ENCODE data around the gene CCL21. TPM values are rescaled to one million over a fixed set of nuclear protein-coding genes. Genes with fewer than 3 reads are reported as not detected.
"Not testable (repeated sequence)": the region's sequence is repeated elsewhere in the genome, so short reads cannot be mapped to it uniquely, and the experiment has no call there.

CCL21 gene
- total and polyA plus RNA-seq, 10 of the 15 experiments (the other 5 are each of a cell fraction or from before 2014, with no cell fraction given) = 0.26 TPM; not detected in 9

- Histone ChIP-seq H3K9me3 (replicated peaks; ENCODE audit: control insufficient read depth, insufficient read depth, low read length) (no peaks in the 10 kb centered on the region), H3K4me2 (ENCODE audit: control insufficient read depth, insufficient read depth) (no peak overlapping the region), H3K4me1 (ENCODE audit: control insufficient read depth, insufficient read depth, low read length) (no peaks in the 10 kb centered on the region), H3K27ac (ENCODE audit: control insufficient read depth, insufficient read depth) (no peak overlapping the region), H3K27me3 (replicated peaks in 1 of 2; ENCODE audit: control insufficient read depth in 2 of 2, insufficient read depth in 2 of 2, low read length in 1 of 2) (no peaks in the 10 kb centered on the region), H4K20me1 (ENCODE audit: control insufficient read depth, insufficient read depth) (no peaks in the 10 kb centered on the region), H3K79me2 (ENCODE audit: control insufficient read depth, insufficient read depth, low read length) (no peaks in the 10 kb centered on the region), H3K9ac (ENCODE audit: control insufficient read depth, insufficient read depth, low read length) (no peak overlapping the region), H3K36me3 (ENCODE audit: control insufficient read depth in 2 of 2, insufficient read depth in 2 of 2, low read length in 1 of 2) (no peaks in the 10 kb centered on the region), H3K4me3 (no peak overlapping the region), H2AFZ (ENCODE audit: control insufficient read depth, low read depth, low read length) (no peak overlapping the region)
- ChIA-PET RAD21 (ENCODE audit: unreplicated experiment) (no interaction called here), CTCF (no interaction called here), SMC1A (ENCODE audit: uncharacterized antibody, unreplicated experiment) (interaction anchor here (0.7 to 0.9 kb wide), 3 partner anchors 8 to 1643 kb away, joined by 3 read pairs; no protein-coding TSS in a partner anchor), POLR2A (interaction anchor here (0.6 kb wide), 1 partner anchor 620 kb away, joined by 6 read pairs; no protein-coding TSS in a partner anchor)
- WGBS (ENCODE audit: insufficient coverage, insufficient replicate concordance, low lambda C conversion rate, missing lambda C conversion rate) = 70% methylated on average over 6 of the region's 6 CpGs
- FAIRE-seq (no peak), DNase-seq (ENCODE audit: low read depth, low spot score) (no peak), ATAC-seq (no peak)
- no TSS peak for BruUV-seq (replicated peaks)
- in situ Hi-C loops (cut with MboI) = no loop called here
- intact Hi-C loops (cut with micrococcal nuclease; ENCODE audit: unreplicated experiment) = no loop called here
- TF ChIP-seq POLR2AphosphoS2 (IDR thresholded peaks at IDR 0.05; ENCODE audit: low read depth, low read length) (no peak), IRF5 (IDR thresholded peaks at IDR 0.05; ENCODE audit: borderline replicate concordance) (no peak), YBX1 (IDR thresholded peaks at IDR 0.05) (no peak), BACH1 (IDR thresholded peaks at IDR 0.05; ENCODE audit: borderline replicate concordance) (no peak), CEBPZ (IDR thresholded peaks at IDR 0.05; ENCODE audit: low read depth, low read length) (no peak), WRNIP1 (IDR thresholded peaks at IDR 0.05; ENCODE audit: borderline replicate concordance, low read depth, low read length) (no peak)
Measured at GRCh38 chr9:34741628-34742027, 31.7 kb upstream of the CCL21 start.

GRCh38 chr9:34740176-34740575 is 30.2 kb upstream of the CCL21 start:
- in situ Hi-C loops (cut with MboI); H2AFZ ChIP-seq (ENCODE audit: control insufficient read depth, low read depth, low read length); H3K4me3 ChIP-seq; H3K4me2 ChIP-seq (ENCODE audit: control insufficient read depth, insufficient read depth); H3K9me3 ChIP-seq (replicated peaks; ENCODE audit: control insufficient read depth, insufficient read depth, low read length); FAIRE-seq; H3K36me3 ChIP-seq (ENCODE audit: control insufficient read depth in 2 of 2, insufficient read depth in 2 of 2, low read length in 1 of 2); H3K27ac ChIP-seq (ENCODE audit: control insufficient read depth, insufficient read depth); ATAC-seq; SMC1A ChIA-PET (ENCODE audit: uncharacterized antibody, unreplicated experiment); intact Hi-C loops (cut with micrococcal nuclease; ENCODE audit: unreplicated experiment); DNase-seq (ENCODE audit: low read depth, low spot score); BruUV-seq (replicated peaks); H3K27me3 ChIP-seq (replicated peaks in 1 of 2; ENCODE audit: control insufficient read depth in 2 of 2, insufficient read depth in 2 of 2, low read length in 1 of 2); H3K4me1 ChIP-seq (ENCODE audit: control insufficient read depth, insufficient read depth, low read length); CTCF ChIA-PET; POLR2A ChIA-PET; H3K9ac ChIP-seq (ENCODE audit: control insufficient read depth, insufficient read depth, low read length); H3K79me2 ChIP-seq (ENCODE audit: control insufficient read depth, insufficient read depth, low read length); H4K20me1 ChIP-seq (ENCODE audit: control insufficient read depth, insufficient read depth): not testable (repeated sequence)
- RAD21 ChIA-PET (ENCODE audit: unreplicated experiment) = interaction anchor here (0.6 kb wide), 1 partner anchor 250 kb away, joined by 3 read pairs; no protein-coding TSS in a partner anchor
- 87% methylated on average over 27 of the region's 27 CpGs for WGBS (ENCODE audit: insufficient coverage, insufficient replicate concordance, low lambda C conversion rate, missing lambda C conversion rate)
